B cell (primary cell): Measurements from ENCODE around the gene ERCC4.

Experiments used
- CTCF ChIP-seq: fragments of 200-600 bp; IDR thresholded peaks from one replicate; pipeline ENCODE4 v1.8.0; 2022; ENCODE audit warnings: antibody characterized with exemption, mild to moderate bottlenecking
- EZH2 ChIP-seq: IDR thresholded peaks from 2 replicates; pipeline ENCODE4 v1.6.1; 2012; ENCODE audit warnings: borderline replicate concordance, low read depth, mild to moderate bottlenecking, moderate library complexity, low read length; ENCODE audit not compliant: insufficient read depth, poor library complexity, severe bottlenecking

- no peak for TF ChIP-seq CTCF
- TF ChIP-seq EZH2 = no peak
Observed at GRCh38 chr16:13940397-13940933, 20.5 kb downstream of the ERCC4 start.
